A673 (cell line): ENCODE measurements around the gene IRX3. TPM values are rescaled to one million over a fixed set of nuclear protein-coding genes. Genes with fewer than 3 reads are reported as not detected.

Experiments used
- BruUV-seq: library from RNA; stranded (reverse); fragments of 400-500 nt; replicated peaks from 2 replicates; lab custom pipeline; 2021; lab: Mats Ljungman, UMichigan
- CTCF ChIA-PET: fragments of 300-600 bp; sonication (Branson Sonifier 250); formaldehyde crosslinking; loops from one replicate; lab custom pipeline; 2022; ENCODE audit warnings: antibody characterized with exemption; lab: Charles Lee
- POLR2A ChIA-PET: fragments of 300-600 bp; sonication (Branson Sonifier 250); formaldehyde crosslinking; loops from one replicate; lab custom pipeline; 2022; ENCODE audit warnings: antibody characterized with exemption; ENCODE audit not compliant: low non-redundant PET; lab: Charles Lee
- DNase-seq: peaks from one replicate; pipeline ENCODE4 v3.0.0-alpha.2; 2015; ENCODE audit warnings: low spot score
- H3K27ac ChIP-seq: fragments of 200-600 bp; sonication (generic); 2 replicates; pipeline ENCODE4 v1.5.1; 2016; ENCODE audit warnings: mixed run types, low read depth, mild to moderate bottlenecking, mixed read lengths, antibody characterized with exemption, low read length; ENCODE audit not compliant: poor library complexity, severe bottlenecking
- H3K27me3 ChIP-seq: fragments of 200-600 bp; sonication (generic); replicated peaks from 2 replicates; pipeline ENCODE4 v1.6.1; 2017; ENCODE audit warnings: mixed run types, low read depth, mild to moderate bottlenecking, mixed read lengths, antibody characterized with exemption, low read length; ENCODE audit not compliant: insufficient read depth, poor library complexity
- H3K36me3 ChIP-seq: fragments of 200-600 bp; sonication (generic); 2 replicates; pipeline ENCODE4 v1.6.1; 2016; ENCODE audit warnings: mixed run types, mild to moderate bottlenecking, mixed read lengths, antibody characterized with exemption, low read length; ENCODE audit not compliant: insufficient read depth, poor library complexity, severe bottlenecking
- H3K4me1 ChIP-seq: fragments of 200-600 bp; sonication (generic); 2 replicates; pipeline ENCODE4 v1.6.1; 2017; ENCODE audit warnings: mixed run types, mild to moderate bottlenecking, mixed read lengths, antibody characterized with exemption, low read length; ENCODE audit not compliant: insufficient read depth, poor library complexity, severe bottlenecking
- H3K4me3 ChIP-seq: fragments of 200-600 bp; sonication (generic); 2 replicates; pipeline ENCODE4 v1.5.1; 2016; ENCODE audit warnings: low read depth, mixed run types, mild to moderate bottlenecking, mixed read lengths, low read length; ENCODE audit not compliant: poor library complexity, severe bottlenecking
- H3K9me3 ChIP-seq: fragments of 200-600 bp; sonication (generic); 2 replicates; pipeline ENCODE4 v1.6.1; 2016; ENCODE audit warnings: mixed run types, low read depth, mild to moderate bottlenecking, mixed read lengths, antibody characterized with exemption, low read length; ENCODE audit not compliant: poor library complexity, severe bottlenecking
- CTCF ChIP-seq: fragments of 300-800, 200-600 bp; sonication (generic); conservative IDR thresholded peaks from 2 replicates; pipeline ENCODE4 v1.5.1; 2017; ENCODE audit warnings: low read depth, mild to moderate bottlenecking, antibody characterized with exemption, low read length, moderate library complexity, mixed read lengths
- EZH2 ChIP-seq: fragments of 200-600 bp; sonication (generic); IDR thresholded peaks from 2 replicates; pipeline ENCODE4 v1.6.1; 2017; ENCODE audit warnings: borderline replicate concordance, low read depth, mild to moderate bottlenecking, mixed read lengths, antibody characterized with exemption, low read length; ENCODE audit not compliant: poor library complexity, severe bottlenecking
- intact Hi-C: fragments of 100-400 bp; cut with micrococcal nuclease; formaldehyde crosslinking; loops from one replicate; pipeline ENCODE4 v1.10.0; 2022; ENCODE audit not compliant: unreplicated experiment
- total RNA-seq: library from RNA; stranded (reverse); gene quantifications from 2 replicates; pipeline ENCODE4 v1.2.3, GENCODE V29; 2021

Gene IRX3
- total RNA-seq, 1 experiment from 2014 or later: 22.9 TPM

GRCh38 chr16:54281535-54282201, 4.9 kb downstream of the IRX3 start:
- no peak overlapping the region for H3K27ac ChIP-seq
- no peaks in the 10 kb centered on the region for H3K9me3 ChIP-seq
- H3K4me1 ChIP-seq: no peaks in the 10 kb centered on the region
- peaks cover 8% of the 10 kb centered on the region for H3K36me3 ChIP-seq
- no peak overlapping the region for H3K4me3 ChIP-seq
- TF ChIP-seq CTCF (no peak), EZH2 (no peak)
- no TSS peak for BruUV-seq
- POLR2A ChIA-PET: no interaction called here
- no peaks in the 10 kb centered on the region for H3K27me3 ChIP-seq
- CTCF ChIA-PET: no interaction called here
- intact Hi-C loops: loop anchor here (2.0 to 10.0 kb wide), 3 partner anchors 193 to 509 kb away; no protein-coding TSS in a partner anchor
- DNase-seq: no peak

GRCh38 chr16:54280751-54281150, 5.8 kb downstream of the IRX3 start:
- intact Hi-C loops: loop anchor here (10.0 kb wide), 2 partner anchors 194 to 336 kb away; no protein-coding TSS in a partner anchor
- TF ChIP-seq CTCF (no peak), EZH2 (no peak)
- no peaks in the 10 kb centered on the region for H3K4me1 ChIP-seq
- BruUV-seq: no TSS peak
- no peak overlapping the region for H3K4me3 ChIP-seq
- CTCF ChIA-PET: no interaction called here
- no peak overlapping the region for H3K27ac ChIP-seq
- no peaks in the 10 kb centered on the region for H3K9me3 ChIP-seq
- no peak for DNase-seq
- POLR2A ChIA-PET: no interaction called here
- no peaks in the 10 kb centered on the region for H3K27me3 ChIP-seq
- peaks cover 8% of the 10 kb centered on the region for H3K36me3 ChIP-seq

GRCh38 chr16:54277845-54278703, 8.5 kb downstream of the IRX3 start:
- BruUV-seq: no TSS peak

More at GRCh38 chr16:54277845-54278703, 8.5 kb downstream of the IRX3 start:
- no peaks in the 10 kb centered on the region for H3K9me3 ChIP-seq
- no peaks in the 10 kb centered on the region for H3K4me1 ChIP-seq
- intact Hi-C loops: loop anchor here (5.0 kb wide), 1 partner anchor 86 kb away; no protein-coding TSS in a partner anchor
- CTCF ChIA-PET: no interaction called here
- no peaks in the 10 kb centered on the region for H3K27me3 ChIP-seq
- peaks cover 1% of the 10 kb centered on the region for H3K36me3 ChIP-seq
- no peak overlapping the region for H3K4me3 ChIP-seq
- no peak for TF ChIP-seq EZH2
- TF ChIP-seq CTCF: no peak
- H3K27ac ChIP-seq: no peak overlapping the region
- POLR2A ChIA-PET: no interaction called here
- no peak for DNase-seq
